ENCODE data around the gene RABGAP1L.
"Not testable (repeated sequence)": the region's sequence is repeated elsewhere in the genome, so short reads cannot be mapped to it uniquely, and the experiment has no call there.

Gene RABGAP1L

DNA sequence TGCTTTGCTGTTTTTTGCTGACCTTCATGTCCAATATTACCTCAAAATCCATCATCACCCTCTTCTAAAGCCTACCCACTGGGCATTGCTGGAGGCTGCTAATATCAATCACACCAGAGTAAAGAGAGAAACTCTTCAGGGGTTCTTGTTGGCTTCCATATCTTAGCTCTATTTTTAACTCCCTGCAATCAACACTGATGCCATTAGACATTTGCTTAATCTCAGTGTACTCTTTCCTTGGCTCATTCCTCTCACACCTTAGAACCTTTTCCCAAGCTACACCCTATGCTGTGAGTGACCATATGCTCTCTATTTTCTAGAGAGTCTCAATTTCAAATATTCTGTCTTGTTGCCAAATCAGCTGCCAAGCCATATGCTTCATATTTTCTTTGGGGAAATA lies 40.6 kb upstream of the RABGAP1L start:
- TF ChIP-seq, protein P1, sequence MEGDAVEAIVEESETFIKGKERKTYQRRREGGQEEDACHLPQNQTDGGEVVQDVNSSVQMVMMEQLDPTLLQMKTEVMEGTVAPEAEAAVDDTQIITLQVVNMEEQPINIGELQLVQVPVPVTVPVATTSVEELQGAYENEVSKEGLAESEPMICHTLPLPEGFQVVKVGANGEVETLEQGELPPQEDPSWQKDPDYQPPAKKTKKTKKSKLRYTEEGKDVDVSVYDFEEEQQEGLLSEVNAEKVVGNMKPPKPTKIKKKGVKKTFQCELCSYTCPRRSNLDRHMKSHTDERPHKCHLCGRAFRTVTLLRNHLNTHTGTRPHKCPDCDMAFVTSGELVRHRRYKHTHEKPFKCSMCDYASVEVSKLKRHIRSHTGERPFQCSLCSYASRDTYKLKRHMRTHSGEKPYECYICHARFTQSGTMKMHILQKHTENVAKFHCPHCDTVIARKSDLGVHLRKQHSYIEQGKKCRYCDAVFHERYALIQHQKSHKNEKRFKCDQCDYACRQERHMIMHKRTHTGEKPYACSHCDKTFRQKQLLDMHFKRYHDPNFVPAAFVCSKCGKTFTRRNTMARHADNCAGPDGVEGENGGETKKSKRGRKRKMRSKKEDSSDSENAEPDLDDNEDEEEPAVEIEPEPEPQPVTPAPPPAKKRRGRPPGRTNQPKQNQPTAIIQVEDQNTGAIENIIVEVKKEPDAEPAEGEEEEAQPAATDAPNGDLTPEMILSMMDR (IDR thresholded peaks at IDR 0.05; ENCODE audit: low read depth, low read length), result no peak
- H3K4me3 ChIP-seq (ENCODE audit: low read depth, low read length), result no peak overlapping the region

DNA sequence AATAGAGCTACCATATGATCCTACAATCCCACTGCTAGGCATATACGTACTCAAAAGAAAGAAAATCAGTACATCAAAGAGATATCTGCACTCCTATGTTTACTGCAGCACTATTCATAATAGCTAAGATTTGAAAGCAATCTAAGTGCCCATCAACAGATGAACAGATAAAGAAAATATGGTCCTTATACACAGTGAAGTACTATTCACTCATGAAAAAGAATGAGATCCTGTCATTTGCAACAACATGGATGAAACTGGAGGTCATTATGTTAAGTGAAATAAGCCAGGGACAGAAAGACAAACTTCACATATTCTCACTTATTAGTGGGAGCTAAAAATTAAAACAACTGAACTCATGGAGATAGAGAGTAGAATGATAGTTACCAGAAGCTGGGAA lies 37.0 kb upstream of the RABGAP1L start:
- not testable (repeated sequence) for H3K4me3 ChIP-seq (ENCODE audit: low read depth, low read length)

DNA sequence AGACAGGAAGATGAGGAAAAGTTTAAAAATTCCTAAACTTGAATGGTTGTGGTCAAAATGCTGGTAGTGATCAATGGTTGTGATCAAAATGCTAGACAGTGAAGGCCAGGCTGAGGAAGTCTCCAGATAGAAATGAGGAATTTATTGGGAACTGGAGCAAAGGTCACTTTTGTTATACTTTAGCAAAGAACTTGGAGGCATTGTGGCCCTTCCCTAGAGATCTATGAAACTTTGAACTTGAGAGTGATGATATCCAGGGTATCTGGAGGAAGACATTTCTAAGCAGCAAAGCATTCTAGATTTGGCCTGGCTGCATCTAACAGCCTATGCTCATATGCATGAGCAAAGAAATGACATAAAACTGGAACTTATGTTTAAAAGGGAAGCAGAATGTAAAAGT lies 35.5 kb upstream of the RABGAP1L start:
- TF ChIP-seq, protein P1 (IDR thresholded peaks at IDR 0.05; ENCODE audit: low read depth, low read length), result no peak
- H3K4me3 ChIP-seq (ENCODE audit: low read depth, low read length), result no peak overlapping the region

DNA sequence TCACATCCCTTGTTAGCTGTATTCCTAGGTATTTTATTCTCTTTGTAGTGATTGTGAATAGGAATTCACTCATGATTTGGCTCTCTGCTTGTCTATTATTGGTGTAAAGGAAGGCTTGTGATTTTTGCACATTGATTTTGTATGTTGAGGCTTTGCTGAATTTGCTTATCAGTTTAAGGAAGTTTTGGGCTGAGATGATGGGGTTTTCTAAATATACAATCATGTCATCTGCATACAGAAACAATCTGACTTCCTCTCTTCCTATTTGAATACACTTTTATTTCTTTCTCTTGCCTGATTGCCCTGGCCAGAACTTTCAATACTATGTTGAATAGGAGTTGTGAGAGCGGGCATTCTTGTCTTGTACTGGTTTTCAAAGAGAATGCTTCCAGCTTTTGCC lies 32.1 kb upstream of the RABGAP1L start:
- not testable (repeated sequence) for H3K4me3 ChIP-seq (ENCODE audit: low read depth, low read length)

GRCh38 chr1:174131032-174131638 lies 28.2 kb upstream of the RABGAP1L start:
- H3K4me3 ChIP-seq (ENCODE audit: low read depth, low read length), result no peak overlapping the region
- TF ChIP-seq, protein P1 (IDR thresholded peaks at IDR 0.05; ENCODE audit: low read depth, low read length), result no peak

DNA sequence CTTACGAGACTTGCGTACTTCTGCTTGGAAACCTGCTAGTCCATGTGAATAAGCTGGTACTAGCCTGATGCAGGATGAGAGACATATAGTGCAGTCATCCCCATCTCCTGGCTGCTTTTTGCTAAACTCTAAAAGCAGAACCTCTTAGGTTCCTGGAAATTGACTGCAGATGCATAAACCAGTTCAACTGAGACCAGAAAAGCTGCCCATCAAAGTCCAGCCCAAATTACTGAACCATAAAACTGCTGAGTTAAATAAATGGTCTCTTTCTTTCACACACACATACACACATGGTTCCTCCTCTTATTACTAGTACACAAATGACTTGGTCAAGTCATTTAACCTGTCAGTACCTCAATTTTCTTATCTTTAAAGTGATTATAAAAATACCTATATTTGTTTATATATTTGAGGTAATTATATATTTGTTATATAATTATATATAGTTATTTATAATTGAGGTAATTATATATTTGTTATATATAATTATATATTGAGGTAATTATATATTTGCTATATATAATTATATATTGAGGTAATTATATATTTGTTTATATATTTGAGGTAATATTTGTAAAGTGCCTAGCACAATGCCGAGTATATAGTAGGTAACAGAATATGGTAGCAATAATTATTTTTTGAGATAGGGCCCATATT lies 25.2 kb upstream of the RABGAP1L start:
- H3K4me3 ChIP-seq (ENCODE audit: low read depth, low read length), result no peak overlapping the region
- TF ChIP-seq, protein P1 (IDR thresholded peaks at IDR 0.05; ENCODE audit: low read depth, low read length), result no peak

DNA sequence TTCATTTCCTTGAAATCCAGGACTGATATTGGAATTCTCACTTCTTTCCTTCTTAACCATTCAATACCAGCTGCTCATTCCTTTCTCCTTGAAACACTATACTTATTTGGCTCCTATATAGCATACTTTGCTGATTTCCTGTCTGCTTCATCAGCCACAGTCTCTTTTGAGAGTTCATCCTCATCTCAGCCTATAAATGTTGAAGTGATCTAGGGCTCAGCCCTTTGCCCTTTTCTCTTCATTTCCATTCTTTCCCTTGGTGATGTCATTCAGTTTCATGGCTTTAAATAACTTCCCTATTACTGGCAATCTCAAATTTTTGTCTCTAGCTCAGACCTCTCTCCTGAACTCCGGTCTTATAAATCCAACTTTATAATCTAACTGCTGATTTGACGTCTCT lies 24.1 kb upstream of the RABGAP1L start:
- TF ChIP-seq, protein P1 (IDR thresholded peaks at IDR 0.05; ENCODE audit: low read depth, low read length), result no peak
- no peak overlapping the region for H3K4me3 ChIP-seq (ENCODE audit: low read depth, low read length)

DNA sequence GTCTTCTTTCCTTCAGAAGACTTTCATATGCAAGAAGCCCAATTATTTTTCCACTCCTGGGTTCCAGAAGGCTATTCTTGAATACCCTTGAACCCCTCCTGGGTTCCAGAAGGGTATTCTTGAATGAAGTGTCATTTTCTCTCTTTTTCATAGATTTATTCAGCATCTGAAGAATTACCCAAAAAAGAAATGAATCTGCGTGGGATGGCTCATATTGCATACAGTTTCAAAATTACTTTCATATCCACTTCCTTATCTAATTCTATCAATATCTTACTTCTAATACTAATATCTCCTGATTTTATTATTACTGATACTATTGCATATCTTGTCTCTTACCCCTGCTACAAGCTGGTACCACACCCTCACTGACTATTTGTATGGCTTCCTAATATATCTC lies 22.6 kb upstream of the RABGAP1L start:
- TF ChIP-seq, protein P1 (IDR thresholded peaks at IDR 0.05; ENCODE audit: low read depth, low read length), result no peak
- H3K4me3 ChIP-seq (ENCODE audit: low read depth, low read length), result no peak overlapping the region

All from WI38 (cell line).